ENCODE data around the gene TNFAIP8L1. TPM values are rescaled to one million over a fixed set of nuclear protein-coding genes. Genes with fewer than 3 reads are reported as not detected.

The TNFAIP8L1 gene
- total and polyA plus RNA-seq, 7 donors = 2.4 to 5.1 (median 3.3) TPM

- intact Hi-C loops (cut with DNase I) = no loop called here
- DNase-seq (no peak), ATAC-seq (no peak)
- H3K27me3 ChIP-seq (ENCODE audit: insufficient read depth in 3 of 3, low read length in 2 of 3) = peaks cover 0 to 34% (median 11%) of the 10 kb centered on the region in 3 donors
- no peak overlapping the region for H3K27ac ChIP-seq
- H3K36me3 ChIP-seq (ENCODE audit: insufficient read depth in 1 of 2, low read depth in 1 of 2) = no peaks in the 10 kb centered on the region
- H3K9me3 ChIP-seq = no peaks in the 10 kb centered on the region
- no peak for TF ChIP-seq CTCF (IDR thresholded peaks at IDR 0.05)
- no peaks in the 10 kb centered on the region for H3K4me1 ChIP-seq
- WGBS, 3 donors = 66 to 79% (median 72%) methylated on average over 5 of the region's 5 CpGs
- H3K4me3 ChIP-seq = no peak overlapping the region
Measured at GRCh38 chr19:4600893-4601292, 38.4 kb upstream of the TNFAIP8L1 start.

- no peak for DNase-seq
- H3K4me3 ChIP-seq = no peak overlapping the region
- no peaks in the 10 kb centered on the region for H3K36me3 ChIP-seq (ENCODE audit: insufficient read depth in 1 of 2, low read depth in 1 of 2)
- 92 to 93% (median 92%) methylated on average over 5 of the region's 5 CpGs for WGBS, 3 donors
- H3K27ac ChIP-seq = no peak overlapping the region
- intact Hi-C loops (cut with DNase I) = no loop called here
- TF ChIP-seq CTCF (IDR thresholded peaks at IDR 0.05) = no peak
- no peaks in the 10 kb centered on the region for H3K9me3 ChIP-seq
- no peak for ATAC-seq
- H3K4me1 ChIP-seq = peaks cover 4% of the 10 kb centered on the region
- peaks cover 0 to 20% (median 6%) of the 10 kb centered on the region in 3 donors for H3K27me3 ChIP-seq (ENCODE audit: insufficient read depth in 3 of 3, low read length in 2 of 3)
Measured at GRCh38 chr19:4602173-4602788, 37.0 kb upstream of the TNFAIP8L1 start.

DNA sequence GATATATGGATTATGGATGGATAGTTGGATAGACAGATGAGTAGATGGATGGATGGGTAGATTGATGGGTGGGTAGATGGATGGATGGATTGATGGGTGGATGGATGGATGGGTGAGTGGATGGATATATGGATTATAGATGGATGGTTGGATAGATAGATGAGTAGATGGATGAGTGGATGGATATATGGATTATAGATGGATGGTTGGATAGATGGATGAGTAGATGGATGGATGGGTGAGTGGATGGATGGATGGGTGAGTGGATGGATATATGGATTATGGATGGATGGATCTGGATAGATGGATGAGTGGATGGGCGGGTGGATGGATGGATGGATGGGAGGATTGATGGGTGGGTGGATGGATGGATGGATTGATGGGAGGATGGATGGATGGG lies 36.4 kb upstream of the TNFAIP8L1 start:
- H3K4me3 ChIP-seq = no peak overlapping the region
- intact Hi-C loops (cut with DNase I) = no loop called here
- no peaks in the 10 kb centered on the region for H3K36me3 ChIP-seq (ENCODE audit: insufficient read depth in 1 of 2, low read depth in 1 of 2)
- WGBS, 3 donors = 90 to 96% (median 95%) methylated on average over 1 of the region's 1 CpG
- DNase-seq = no peak
- no peak overlapping the region for H3K27ac ChIP-seq
- H3K9me3 ChIP-seq = no peaks in the 10 kb centered on the region
- TF ChIP-seq CTCF (IDR thresholded peaks at IDR 0.05) = no peak
- peaks cover 0 to 17% (median 6%) of the 10 kb centered on the region in 3 donors for H3K27me3 ChIP-seq (ENCODE audit: insufficient read depth in 3 of 3, low read length in 2 of 3)
- H3K4me1 ChIP-seq = peaks cover 6% of the 10 kb centered on the region
- no peak for ATAC-seq

DNA sequence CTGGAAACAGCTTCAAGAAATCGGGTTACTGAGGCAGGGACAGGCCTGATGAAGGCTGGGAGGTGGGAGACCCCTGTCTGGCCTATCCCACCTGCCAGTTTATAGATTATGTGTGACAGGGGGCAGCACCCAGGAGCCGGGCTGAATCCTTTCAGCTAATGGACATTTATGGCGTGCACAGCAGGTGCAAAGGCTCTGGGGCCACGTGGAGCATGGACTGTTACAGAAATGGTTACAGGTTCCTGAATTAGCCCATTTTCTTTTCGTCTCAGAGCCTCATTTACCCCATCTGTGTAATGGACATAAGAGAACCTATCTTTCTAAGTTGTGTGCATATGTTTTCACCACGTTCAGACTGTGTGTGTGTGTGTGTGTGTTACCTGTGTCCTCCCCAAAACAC lies 34.4 kb upstream of the TNFAIP8L1 start:
- TF ChIP-seq CTCF (IDR thresholded peaks at IDR 0.05) = no peak
- H3K27ac ChIP-seq = no peak overlapping the region
- peaks cover 0 to 4% (median 2%) of the 10 kb centered on the region in 3 donors for H3K27me3 ChIP-seq (ENCODE audit: insufficient read depth in 3 of 3, low read length in 2 of 3)
- H3K9me3 ChIP-seq = no peaks in the 10 kb centered on the region
- no peaks in the 10 kb centered on the region for H3K36me3 ChIP-seq (ENCODE audit: insufficient read depth in 1 of 2, low read depth in 1 of 2)
- intact Hi-C loops (cut with DNase I) = no loop called here
- ATAC-seq = no peak
- no peak for DNase-seq
- 60 to 67% (median 67%) methylated on average over 6 of the region's 6 CpGs for WGBS, 3 donors
- H3K4me3 ChIP-seq = no peak overlapping the region
- peaks cover 11% of the 10 kb centered on the region for H3K4me1 ChIP-seq

DNA sequence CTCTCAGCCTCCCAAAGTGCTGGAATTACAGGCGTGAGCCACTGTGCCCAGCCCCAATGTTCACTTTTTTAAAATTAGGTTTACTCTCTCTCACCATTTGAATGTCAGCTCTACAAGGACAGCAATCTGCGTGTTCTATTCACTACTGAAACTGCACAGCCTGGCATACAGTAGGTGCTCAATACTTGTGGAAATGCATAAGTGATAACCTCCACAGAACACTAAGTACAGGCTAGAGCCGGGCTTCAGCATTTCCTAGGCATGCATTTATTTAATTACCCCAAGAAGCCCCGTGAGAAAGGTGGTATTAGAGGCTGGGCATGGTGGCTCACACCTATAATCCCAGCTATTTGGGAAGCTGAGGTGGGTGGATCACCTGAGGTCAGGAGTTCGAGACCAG lies 33.1 kb upstream of the TNFAIP8L1 start:
- Histone ChIP-seq H3K36me3 (ENCODE audit: insufficient read depth in 1 of 2, low read depth in 1 of 2) (no peaks in the 10 kb centered on the region), H3K9me3 (no peaks in the 10 kb centered on the region), H3K4me1 (peaks cover 16% of the 10 kb centered on the region), H3K4me3 (no peak overlapping the region), H3K27me3 (ENCODE audit: insufficient read depth in 3 of 3, low read length in 2 of 3) (peaks cover 0 to 3% (median 2%) of the 10 kb centered on the region in 3 donors), H3K27ac (no peak overlapping the region)
- intact Hi-C loops (cut with DNase I) = no loop called here
- WGBS, 3 donors = 70 to 73% (median 72%) methylated on average over 5 of the region's 5 CpGs
- TF ChIP-seq CTCF (IDR thresholded peaks at IDR 0.05) = no peak
- ATAC-seq (no peak), DNase-seq (no peak)
